Measurements from ENCODE around the gene PDZD7.
A peak's percentile ranks its signal among the peaks of the same experiment; 100 is the strongest.
"Not testable (repeated sequence)": the region's sequence is repeated elsewhere in the genome, so short reads cannot be mapped to it uniquely, and the experiment has no call there.

Gene PDZD7

DNA sequence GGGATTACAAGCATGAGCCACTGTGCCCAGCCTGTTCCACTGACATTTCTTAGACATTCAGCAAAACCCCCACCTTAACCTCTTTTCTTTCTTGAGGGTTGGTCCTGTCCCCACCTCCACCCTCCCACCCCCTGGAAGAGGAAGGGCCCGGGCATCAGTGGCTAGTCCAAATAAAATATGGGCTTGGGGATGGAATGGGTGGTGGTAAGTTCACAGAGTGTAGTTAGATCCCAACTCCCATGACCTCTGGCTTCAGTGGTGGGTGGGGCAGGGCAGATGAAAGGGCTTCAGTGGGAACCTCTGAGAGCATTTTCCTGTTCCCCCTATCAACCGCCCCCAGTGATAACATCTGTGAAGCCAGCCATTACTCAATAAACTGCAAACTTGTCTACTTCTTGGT, 9.9 kb upstream of the PDZD7 start:
- DNase-seq (ENCODE audit: low read depth, low spot score) = no peak

DNA sequence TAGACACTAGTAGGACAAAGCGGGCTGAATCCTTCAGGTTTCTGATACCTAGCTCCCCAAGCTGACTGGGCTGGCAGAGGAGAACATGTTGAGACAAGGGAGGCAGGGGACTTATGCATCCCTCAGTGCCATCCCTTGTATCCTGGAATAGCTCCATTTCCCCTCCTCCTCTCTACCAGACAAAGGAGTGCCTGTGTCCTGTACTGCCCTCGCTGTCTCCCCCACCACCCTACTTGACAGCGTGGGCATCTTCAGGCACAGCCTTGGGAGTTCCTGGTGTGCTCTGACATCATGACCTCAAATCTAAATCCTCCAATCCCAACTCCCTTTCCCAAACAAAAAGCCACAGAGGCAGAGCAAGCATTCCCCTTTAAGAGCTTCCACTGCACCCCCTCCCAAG, 9.1 kb upstream of the PDZD7 start:
- DNase-seq (ENCODE audit: low read depth, low spot score) = no peak

DNA sequence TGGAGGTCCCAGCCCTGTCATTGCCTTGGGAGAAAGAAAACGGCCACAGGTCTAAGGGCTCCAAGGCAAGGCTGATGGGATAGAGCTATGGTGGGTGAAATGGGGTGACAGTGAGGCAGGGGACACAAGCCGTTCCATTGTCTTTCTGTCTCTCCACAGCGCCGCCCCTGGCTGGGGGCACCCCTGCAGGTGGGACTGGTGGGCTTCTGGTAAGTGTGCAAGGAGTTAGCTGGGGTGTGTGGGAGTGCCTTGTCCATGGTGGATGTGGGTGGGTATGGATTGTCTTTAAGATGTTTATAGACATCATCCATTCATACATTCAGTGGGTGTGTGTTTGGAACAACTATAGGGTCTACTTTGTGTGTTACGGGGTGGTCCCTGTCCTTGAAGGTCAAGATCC, 7.6 kb upstream of the PDZD7 start:
- DNase-seq (ENCODE audit: low read depth, low spot score) = no peak

DNA sequence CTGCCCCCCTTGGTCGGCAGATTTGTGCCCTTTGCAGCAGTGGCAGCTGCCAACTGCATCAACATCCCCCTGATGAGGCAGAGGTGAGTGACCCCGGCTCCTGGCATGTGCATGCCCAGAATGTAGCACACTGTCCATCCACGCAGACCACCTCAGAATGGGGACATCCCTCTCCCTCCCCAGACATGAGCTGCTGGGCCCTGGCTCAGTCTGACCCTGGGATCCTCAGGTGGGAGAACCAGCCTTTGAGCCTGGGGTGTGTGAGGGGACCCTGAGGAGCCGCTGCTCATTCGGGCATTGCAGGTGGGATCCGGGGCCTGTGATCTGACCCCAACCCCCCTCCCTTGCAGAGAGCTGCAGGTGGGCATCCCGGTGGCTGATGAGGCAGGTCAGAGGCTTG, 5.8 kb upstream of the PDZD7 start:
- no peak for DNase-seq (ENCODE audit: low read depth, low spot score)

DNA sequence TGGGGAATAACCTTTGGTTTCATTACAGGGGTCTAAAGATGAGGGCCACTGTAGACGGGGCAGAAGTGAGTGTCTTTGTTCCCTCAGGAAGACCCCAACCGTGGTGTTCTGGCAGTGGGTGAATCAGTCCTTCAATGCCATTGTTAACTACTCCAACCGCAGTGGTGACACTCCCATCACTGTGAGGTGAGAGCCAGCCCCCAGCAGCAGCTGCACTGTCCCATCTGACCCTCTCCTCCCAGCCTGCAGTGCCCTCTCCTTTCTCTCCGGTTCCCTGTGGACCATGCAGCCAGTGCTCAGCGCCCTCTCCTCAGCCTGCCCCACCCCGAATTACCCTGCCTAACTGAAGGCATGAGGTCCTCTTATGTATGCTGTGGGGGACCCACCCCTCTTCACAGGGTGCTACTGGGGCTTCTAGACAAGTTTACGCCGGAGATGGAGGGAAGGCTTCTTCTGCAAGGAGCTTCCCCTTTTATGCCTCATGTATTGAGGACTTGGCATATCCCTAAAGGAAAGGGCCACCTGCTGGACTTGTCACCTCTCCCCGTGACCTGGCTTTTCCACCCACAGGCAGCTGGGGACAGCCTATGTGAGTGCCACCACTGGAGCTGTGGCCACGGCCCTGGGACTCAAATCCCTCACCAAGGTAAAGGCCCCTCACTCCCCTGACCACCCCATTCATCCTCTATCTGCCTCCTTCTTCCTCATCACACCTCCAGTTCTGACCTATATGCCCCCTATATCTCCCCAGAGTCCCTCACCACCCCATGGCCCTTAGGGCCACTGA, 5.2 kb upstream of the PDZD7 start:
- no peak for DNase-seq (ENCODE audit: low read depth, low spot score)

DNA sequence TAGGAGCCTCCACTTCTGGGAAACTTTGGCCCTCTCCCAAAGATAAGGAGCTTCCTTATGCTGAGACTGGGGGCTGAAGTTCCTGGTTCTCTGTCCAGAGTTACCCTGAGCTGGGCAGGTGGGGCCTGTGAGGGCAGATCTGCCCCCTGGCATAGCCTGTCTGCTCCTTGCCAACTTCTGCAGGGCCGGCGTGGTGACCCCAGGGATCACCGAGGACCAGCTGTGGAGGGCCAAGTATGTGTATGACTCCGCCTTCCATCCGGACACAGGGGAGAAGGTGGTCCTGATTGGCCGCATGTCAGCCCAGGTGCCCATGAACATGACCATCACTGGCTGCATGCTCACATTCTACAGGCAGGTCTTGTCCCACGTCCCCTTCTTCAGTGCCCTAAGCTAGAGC, 4.4 kb upstream of the PDZD7 start:
- no peak for DNase-seq (ENCODE audit: low read depth, low spot score)

DNA sequence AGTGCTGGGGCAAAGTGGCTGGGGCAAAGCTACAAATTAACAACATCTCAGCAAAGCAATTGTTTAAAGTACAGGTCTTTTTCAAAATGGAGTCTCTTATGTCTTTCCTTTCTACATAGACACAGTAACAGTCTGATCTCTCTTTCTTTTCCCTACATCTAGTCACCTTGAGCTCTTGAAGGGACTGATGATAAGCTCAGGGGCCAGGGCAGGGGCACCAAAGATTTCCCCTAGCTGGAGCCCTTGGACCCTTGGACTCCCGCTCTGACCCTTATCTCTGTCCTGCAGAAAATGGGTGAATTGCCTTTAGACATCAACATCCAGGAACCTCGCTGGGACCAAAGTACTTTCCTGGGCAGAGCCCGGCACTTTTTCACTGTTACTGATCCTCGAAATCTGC, 3.5 kb upstream of the PDZD7 start:
- not testable (repeated sequence) for DNase-seq (ENCODE audit: low read depth, low spot score)

DNA sequence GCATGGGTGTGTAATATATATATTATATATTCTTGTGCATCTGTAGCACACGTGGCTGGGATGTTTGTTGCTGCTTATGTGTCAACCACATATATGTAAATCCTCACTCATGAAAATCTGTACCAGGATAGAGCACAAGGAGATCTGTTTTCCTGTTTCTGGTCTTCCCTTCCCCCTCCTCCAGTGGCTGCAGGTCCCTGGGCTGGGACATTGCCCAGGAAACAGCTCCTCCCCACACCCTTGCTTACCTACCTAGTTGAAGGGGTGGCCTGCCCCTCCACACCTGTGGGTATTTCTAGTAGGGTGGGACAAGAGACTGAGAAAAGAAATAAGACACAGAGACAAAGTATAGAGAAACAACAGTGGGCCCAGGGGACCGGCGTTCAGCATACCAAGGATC, 2.3 kb upstream of the PDZD7 start:
- no peak for DNase-seq (ENCODE audit: low read depth, low spot score)

DNA sequence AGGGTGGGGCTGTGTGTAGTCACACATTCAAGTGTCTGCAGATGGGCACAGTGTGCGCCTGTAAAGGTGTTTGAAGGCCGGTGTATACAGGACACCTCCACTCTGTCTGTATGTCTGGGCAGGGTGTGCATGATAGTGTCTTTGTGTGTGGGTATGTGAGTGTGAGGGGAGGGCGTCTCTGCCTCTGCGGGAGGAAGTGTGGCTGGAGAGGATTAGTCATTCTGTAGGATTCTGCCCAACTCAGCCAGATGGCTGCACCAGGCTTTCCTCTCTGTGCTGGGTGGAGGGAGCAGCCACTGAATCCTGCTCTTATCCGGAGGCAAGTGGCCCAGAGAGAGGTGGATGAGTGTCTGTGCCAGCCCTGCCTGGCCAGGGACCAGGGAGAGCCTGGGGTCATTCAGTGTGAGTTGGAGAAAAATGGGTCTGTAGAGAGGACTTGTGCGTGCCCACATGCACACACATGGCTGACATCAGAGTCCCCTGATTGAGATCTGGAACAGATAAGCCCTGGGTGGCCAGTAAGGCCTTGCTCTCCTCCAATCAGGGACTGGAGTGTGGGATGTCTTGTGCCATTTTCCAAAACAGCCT, 1.8 kb upstream of the PDZD7 start:
- DNase-seq (ENCODE audit: low read depth, low spot score) = no peak

DNA sequence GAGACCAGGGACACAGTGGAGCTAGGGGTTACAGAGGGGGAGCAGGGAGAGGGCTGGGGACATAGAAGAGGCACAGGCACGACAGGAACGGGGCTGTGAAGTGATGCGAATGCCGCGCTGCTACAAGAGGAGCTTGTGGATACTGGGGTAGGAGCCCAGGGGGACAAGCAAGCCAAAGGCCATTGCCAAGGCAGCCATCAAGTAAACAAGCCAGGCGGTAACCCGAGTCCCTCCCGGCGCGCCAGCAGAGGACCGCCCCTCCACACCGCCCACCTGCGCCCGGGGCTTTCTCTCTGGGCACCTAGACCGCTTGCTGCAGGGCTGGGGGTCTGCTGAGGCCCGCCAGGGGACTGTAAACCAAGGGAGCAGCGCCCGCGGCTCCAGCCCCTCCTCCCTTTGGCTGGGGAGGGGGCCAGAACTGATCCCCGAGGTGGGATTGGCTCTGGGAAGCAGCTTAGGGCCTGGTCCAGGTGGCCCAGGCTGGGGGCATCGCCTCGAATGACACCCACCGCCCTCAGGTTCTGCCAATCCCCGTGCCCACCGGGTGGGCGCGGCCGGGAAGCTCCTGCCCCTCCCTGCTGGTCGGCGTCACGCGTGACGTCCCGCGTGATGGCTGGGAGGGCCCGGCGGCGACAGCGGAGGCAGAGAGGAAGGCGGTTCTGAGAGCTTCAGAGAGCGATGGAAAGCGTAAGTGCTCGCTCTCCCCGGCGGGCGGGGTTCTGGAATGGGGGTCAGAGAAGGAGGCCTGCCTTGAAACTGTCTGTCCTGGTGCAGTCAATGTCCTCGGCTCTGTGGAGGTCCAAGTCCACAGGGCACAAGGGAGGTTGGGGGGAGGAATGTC, 1.1 kb upstream of the PDZD7 start:
- peak; percentile 63 for DNase-seq (ENCODE audit: low read depth, low spot score)

DNA sequence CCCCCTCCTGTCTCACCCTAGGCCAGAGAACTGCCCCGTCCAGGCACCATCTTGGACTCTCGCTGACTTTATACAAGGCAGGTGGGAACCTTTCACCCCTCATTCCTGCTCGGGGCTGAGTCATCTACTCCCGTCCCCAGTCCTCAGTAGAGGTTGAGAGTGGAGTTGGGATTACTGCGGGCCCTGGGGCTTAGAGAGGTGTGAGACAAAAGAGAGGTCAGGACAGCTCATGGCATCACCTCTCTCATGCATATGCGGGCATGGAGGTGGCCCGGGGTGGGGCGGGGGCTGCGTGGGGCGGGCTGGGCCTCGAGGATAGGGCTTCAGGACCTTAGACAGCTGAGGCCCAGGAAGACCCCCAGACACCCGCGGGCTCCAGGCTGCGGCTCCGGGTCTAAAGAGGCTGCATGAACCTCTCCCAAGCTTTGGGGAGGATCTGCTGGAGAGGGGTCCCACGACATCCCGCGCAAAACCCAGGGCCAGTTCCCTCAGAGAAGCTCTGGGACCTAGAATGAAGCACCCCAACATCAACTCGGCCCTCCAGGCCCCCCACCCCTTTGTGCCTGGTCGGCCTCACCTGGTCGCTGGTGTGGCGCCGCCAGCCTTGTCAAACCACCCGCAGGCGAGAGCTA, 317 bp downstream of the PDZD7 start:
- DNase-seq (ENCODE audit: low read depth, low spot score) = no peak

DNA sequence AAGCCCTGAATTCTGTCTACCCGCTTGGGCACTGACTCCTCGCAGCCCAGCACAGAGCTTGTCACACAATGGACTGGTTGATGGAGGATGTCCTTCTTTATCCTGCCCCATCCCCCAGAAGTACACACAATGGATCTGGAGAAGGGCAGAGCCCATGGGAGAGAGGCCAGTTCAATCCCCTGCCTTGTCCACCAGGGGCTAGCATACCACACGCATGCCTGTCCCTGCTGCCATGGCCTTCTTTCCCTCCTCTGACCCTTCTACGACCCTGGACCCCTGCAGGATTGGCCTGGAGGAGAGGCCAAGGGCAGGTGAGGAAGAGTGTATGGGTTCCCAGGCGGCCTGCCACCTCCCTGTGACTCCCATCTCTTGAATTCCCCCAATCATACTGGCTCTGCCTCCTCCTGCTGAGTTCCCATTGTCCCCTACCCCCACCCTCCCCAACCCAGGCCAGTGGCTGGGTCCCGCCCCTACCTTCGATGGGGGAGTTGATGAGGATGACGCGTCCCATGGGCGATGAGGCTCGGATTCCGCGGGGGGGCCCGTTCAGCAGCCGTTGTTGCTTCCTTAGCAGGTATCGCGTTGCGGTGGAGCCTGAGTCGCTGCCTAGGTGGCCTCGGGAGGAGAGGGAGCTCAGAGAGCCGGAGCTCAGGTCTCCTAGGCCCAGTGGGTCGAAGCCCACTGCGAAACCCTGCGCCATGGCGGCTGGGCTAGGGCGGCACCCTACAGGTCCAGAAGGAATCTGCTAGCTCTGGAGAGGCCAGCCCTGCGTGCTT, 1.2 kb downstream of the PDZD7 start:
- no peak for DNase-seq (ENCODE audit: low read depth, low spot score)

DNA sequence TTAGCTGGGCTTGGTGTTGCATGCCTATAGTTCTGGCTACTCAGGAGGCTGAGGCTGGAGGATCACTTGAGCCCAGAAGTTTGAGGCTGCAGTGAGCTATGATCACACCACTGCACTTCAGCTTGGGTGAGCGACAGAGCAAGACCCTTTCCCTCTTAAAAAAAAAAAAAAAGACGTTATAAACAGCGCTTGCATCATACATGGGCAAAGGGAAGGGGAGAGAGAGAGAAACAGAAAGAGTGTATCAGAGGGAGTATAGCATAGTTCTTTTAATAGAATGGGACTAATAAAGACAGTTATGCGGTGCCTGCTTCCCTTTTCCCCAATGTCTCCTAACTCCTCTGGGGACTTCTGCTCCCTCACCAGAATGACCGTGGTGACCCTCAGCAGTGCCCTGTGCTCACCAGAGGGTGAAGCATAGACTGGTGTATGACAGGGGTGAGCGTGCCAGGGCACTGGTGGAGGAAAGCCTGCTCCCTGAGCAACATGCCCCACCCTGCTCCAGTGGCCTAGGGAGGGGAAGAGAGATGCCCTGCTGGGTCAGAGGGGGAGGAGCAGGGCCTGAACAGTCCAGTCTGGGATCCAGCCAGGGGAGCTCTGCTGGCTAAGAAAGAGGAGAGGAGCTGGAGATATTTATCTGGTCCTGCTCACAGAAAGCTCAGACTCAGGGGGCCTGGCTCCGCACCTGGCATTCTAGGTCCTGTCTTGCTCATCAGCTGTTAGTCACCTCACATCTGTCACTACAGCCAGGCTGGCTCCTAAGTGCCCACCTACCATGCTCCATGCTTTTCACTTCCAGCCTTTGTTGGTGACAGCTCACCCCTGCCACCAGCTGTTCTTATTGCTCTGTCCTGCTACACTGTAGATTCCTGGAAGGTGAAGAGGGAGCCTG, 2.2 kb downstream of the PDZD7 start:
- no peak for DNase-seq (ENCODE audit: low read depth, low spot score)

DNA sequence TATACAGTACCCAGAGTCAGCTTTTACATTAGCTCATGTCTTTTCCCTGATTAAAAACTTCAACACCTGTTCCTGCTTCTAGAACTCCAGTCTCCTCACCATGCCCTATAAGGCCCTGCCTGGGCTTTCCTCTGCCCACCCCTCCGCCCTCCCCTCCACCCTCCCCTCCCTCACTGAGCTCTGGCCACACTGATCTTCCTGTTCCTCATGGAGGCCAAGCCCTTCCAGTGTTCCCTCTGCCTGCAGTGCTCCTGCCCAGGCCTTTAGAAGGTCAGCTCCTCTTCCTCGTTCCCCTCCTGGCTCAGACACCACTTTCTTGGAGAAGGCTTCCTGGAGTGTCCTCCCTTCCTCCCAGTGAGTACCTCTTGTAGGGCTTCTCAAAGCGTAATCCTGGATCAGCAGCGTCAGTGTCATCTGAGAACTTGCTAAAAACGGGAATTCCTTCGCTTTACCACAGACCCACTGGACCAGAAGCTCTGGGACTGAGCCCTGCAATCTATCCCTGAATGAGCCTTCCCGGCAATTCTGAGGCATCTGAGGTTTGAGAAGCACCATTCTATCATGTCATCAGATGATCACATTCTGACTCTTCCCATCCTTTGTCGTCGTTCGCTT, 3.7 kb downstream of the PDZD7 start:
- DNase-seq (ENCODE audit: low read depth, low spot score) = no peak

DNA sequence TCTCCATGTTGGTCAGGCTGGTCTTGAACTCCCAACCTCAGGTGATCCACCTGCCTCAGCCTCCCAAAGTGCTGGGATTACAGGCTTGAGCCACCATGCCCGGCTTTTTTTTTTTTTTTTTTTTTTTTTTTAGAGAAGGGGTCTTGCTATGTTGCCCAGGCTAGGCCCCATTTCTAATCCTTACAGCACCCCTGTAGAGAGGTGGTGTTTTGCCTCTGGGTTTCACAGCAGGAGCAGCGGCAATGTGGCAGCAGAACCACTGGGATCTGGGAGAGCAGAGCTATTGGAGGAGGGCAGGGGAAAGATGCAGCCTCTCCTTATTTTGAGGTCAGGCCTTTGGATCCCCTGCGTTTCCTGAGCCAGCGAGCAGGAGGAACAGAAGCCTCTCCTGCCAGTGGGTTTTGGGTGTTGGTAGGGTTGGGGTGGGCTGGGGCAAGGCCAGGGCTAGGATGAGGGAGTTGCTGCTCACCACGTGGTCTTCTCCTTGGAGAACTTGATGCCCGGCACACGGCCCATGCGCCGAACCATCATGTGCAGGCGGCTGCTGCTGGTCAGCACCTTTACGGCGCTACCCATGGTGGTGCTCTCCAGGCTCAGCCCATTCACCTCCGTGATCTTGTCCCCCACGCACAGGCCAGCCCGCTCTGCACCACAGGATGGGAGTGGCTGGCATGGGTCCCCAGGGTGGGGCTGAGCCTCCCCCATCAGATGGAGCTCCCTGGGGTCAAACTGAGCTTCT, 7.8 kb downstream of the PDZD7 start:
- no peak for DNase-seq (ENCODE audit: low read depth, low spot score)

DNA sequence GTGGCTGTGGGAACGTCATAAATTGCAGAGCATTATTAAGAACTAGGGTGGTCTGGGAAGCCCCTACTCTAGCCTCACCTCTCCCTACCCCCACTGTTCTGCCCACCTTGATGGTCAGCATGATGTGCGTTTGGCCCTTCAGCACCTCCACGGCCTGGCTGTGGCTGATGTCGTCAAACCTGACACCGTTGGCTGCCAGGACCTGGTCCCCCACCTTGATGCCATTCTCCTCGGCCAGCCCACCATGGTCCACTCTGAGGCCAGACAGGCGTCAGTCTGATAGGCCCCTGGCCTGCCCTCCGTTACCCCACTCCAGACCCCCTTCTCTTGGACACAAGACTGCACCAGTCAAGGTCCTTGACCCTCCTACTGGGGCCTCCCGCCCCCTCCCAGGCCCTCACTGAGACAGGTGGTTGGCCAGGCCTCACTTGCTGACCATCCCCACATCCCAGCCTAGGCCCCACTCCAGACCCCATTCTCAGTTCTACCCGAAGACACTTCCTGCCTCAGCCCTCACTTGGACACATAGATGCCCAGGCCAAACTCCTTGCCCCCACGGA, 9.2 kb downstream of the PDZD7 start:
- DNase-seq (ENCODE audit: low read depth, low spot score) = no peak

DNA sequence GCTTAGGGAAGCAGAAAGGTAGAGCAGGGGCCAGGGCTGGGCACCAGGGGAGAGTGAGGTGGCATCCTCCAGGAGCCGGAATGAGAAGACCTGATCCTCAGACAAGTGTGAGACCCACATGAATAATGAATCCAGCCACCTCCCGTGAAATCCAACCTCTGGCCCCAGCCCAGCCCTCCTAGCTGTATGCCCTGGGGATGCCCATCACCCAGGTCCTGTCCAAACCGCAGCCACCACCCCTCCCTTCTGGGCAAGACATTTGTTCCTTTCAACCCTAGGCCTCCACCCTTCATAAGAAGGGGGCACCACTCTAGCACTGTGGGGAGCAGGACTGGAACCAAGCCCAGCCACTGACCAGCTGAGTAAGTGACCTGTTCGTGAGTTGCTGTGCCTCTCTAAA, 9.7 kb downstream of the PDZD7 start:
- no peak for DNase-seq (ENCODE audit: low read depth, low spot score)

DNA sequence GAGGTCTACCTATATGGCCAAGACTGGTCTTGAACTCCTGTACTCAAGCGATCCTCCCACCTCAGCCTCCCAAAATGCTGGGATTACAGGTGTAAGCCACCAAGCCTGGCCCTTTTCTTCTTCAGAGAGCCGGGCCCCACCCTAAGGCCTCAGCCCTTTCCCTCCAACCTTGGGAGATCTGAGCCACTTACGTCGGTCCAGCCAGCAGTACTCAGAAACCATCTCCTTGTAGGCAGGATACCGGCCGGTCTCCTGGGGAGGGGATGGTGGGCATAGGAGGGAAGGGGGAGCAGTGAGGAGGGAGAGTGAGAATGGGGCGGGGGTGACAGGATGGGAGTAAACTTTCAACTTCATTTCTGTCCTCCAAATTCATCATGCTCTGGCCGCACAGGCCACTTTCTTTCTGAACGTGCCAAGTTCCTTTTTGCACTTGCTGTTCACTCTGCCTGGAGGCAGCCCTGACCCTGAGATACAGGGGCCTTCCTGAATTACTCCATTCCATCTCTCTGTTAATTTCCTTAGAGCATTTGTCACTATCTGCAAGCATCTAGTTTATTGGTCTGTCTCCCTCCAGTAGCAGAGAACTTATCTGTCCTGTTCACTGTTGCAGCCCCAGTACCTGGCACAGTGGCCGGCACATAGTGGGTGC, 10.4 kb downstream of the PDZD7 start:
- no peak for DNase-seq (ENCODE audit: low read depth, low spot score)

DNA sequence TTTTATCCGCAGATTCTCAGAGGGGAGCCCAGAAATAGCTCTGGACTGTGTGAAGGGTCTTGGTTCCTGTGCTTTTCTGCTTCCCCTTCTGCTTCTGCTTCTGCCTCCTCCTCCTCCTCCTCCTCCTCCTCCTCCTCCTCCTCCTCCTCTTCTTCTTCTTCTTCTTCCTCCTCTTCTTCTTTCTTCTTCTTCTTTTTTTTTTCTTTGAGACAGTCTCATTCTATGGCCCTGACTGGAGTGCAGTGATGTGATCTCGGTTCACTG, 11.6 kb downstream of the PDZD7 start:
- no peak for DNase-seq (ENCODE audit: low read depth, low spot score)

Data from activated CD4-positive, CD25-positive, alpha-beta regulatory T cell treated with anti-CD3 and anti-CD28 coated beads, Interleukin-2, amount 50 U/mL, for 16 hours (primary cell).